Mesenteric fat pad (tissue), 1 donor: ENCODE data around the gene KATNB1. TPM values are rescaled to one million over a fixed set of nuclear protein-coding genes. Genes with fewer than 3 reads are reported as not detected.

ENCODE experiments used
- DNase-seq: peaks from one replicate; pipeline ENCODE4 v3.0.0-alpha.2; 2020; ENCODE audit warnings: low spot score
- total RNA-seq: library from RNA; stranded (reverse); fragmentation: NEBNext Ultra II Directional; extraction: Animal tissue kit (Norgen Biotek cat#: 25700); gene quantifications from one replicate; pipeline ENCODE4 v1.2.1, GENCODE V29; 2021
- donor health status: DM: yes; HTN: yes; CAD: no.

The KATNB1 gene
- total RNA-seq, 1 donor from 2014 or later: 14.4 TPM

DNA sequence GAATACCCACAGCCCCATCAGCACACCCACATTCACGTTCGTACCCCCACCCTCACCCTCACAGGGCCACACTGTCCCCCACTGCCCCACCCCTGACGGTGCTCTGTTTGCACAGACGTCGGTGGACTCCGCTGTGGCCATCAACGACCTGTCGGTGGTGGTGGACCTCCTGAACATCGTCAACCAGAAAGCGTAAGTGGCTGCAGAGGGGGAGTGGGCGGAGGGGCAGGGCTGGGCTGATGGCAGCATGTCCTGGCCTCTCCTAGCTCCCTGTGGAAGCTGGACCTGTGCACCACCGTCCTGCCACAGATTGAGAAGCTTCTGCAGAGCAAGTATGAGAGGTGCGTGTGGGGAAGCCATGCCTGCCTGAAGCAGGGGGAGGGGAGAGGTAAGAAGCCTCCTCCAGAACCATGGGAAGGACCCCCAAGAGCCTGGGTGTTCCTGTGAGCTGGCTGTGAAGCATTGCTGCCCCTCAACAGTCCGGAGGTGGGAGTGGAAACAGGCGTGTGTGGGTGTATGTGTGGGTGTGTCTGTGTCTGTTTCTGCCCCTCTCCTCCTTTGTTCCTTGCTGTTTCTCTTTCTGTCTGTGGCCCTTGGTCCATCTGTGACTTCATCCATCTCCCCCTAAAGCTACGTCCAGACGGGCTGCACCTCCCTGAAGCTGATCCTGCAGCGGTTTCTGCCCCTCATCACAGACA, 20.3 kb downstream of the KATNB1 start:
- no peak for DNase-seq

GRCh38 chr16:57756424-57757325, 21.1 kb downstream of the KATNB1 start:
- no peak for DNase-seq

DNA sequence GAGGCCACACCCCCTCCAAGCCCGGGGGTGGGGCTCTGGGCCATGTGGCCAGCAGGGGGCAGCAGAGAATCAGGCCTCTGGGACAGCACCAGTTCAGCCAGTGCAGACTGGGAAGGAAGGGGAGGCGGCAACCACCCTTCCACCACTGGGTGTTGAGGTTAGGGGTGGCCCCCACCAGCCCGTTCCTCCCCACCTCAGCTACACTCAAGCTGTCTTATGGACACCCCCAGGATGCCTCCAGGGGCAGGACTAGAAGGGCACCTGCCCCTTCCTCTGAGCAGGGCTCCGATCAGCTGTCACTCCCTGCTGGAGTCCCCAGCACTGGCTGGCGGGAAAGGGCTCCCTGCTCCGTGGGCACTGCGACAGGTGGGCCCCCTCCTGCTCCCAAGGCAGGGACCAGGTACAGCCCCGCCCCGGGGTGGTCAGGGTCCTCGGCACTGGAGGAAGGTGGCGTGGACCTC, 21.8 kb downstream of the KATNB1 start:
- peak; percentile 94 for DNase-seq

- DNase-seq: no peak
Observed at GRCh38 chr16:57757883-57758282, 22.3 kb downstream of the KATNB1 start.

GRCh38 chr16:57758331-57759117, 23.0 kb downstream of the KATNB1 start:
- DNase-seq: no peak

DNA sequence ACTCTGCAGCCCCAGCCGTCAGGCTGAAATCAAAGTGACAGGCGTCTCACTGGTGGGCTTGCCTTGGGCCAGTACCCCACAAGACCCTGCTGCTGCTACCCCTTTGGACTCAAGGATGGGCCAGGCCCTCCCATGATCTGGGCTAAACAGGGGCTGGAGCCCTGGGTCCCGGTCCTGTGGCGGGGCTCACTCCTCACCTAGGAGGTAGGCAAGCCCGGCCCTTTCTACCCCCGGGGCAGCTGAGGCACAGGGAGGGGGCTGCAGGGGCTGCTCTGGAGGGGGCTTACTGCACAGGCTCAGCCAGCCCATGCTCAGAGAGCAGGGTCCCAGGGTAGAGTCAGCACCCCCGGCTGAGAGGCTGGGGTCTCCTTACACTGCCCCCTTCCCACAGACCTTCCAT, 23.6 kb downstream of the KATNB1 start:
- DNase-seq: no peak

DNA sequence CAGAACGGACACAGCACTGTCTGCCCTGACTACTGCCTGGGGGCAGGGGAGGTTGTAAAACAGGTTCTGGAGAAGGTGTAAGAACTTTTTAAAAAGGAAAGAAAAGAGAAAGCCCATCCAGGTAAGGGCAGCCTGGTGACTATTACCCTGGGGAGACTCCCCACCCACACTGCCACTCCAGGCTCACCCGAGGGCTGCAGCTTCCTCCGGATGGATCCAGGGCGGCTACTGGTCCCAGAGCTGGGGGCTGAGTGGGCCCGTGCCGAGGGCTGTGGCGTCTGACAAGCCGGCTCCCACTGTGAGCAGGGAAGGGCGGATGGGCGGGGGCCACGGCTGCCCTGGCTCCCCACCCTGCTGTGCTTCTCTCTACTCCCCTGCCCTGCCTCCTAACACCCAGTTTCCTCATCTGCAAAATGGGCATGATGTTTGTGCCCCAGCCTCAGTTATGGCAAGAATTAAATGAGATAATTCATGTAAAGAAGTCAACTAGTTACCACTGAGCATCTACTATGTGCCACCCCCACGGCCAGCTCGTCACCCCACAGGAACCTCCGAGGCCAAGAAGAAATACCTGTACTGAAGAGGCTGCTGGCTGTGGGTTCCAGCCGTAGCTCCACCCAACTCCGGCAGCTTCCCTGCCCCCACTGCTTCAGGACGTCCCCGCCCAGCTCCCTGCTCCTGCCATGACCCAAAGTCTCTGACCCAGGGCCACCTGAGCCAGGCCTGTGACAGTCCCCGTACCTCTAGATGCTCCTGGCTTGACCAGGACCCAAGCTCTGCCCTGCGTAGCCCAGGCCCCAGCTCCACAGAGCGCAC, 24.2 kb downstream of the KATNB1 start:
- DNase-seq: no peak

GRCh38 chr16:57760357-57761160, 25.0 kb downstream of the KATNB1 start:
- no peak for DNase-seq

- no peak for DNase-seq
Observed at GRCh38 chr16:57761301-57761700, 25.7 kb downstream of the KATNB1 start.

- no peak for DNase-seq
Observed at GRCh38 chr16:57761957-57762356, 26.4 kb downstream of the KATNB1 start.

DNA sequence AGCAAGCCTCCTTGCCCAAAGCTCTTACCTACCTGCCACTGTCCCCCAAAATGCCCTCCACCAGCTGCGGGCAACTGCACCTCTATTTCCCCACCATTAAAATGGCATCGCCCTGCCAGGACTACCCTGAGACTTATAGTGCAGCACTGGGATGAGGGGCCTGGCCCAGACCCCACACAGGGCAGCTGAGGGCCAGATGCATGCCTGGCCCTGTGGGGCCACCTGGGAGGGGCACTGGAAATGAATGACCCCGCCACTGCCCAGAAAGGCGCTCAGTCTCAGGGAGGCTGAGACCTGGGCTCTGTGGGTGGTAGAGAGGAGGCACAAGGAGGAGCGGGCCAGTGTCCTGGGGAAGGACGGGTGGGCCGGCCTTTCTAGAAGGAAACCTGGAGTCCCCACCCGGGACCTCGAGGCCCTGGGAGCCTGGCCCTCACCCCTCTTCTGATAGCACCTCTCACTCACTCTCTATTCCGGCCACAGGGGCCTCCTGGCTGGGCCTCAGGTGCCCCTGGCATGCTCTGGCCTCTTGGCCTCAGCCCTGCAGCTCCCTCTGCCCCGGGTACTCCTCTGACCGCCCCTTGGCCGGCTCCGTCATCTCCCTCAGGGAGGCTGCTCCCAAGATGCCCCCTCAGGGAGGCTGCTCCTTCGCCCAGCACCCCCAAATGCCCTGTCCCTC, 26.9 kb downstream of the KATNB1 start:
- DNase-seq: no peak

DNA sequence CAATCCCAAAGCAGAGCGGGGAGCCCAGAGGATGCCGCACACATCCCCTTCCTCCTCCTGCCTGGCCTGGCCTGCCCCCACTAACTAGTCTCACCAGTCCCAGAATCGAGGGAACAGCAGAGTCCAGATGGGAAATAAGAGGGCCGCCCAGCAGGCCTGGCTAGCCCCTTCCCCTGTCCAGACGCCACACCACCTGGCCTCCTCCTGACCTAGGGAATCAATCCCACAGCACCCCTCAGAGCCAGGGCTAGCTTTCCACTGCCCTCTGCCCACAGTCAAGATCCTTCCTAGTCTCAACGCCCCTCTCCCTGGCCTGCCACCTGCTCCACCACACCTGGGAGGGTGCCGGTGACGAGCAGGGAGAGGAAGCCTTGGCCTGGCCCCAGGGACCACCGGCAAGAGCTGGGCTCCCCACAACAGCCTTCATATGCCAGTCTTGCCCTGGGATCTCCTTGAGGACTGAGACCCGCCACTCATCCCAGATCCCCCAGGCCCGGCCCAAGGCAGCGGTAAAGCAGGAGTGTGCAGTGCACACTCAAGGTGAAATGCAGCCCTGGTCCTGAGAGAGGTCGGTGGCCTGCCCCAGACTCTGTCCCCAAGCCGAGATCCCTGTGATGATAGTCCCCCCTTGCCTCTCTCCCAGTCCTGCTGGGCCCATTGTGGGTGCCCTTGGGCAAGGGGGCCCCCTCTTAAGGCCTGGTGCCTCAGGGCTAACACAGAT, 27.9 kb downstream of the KATNB1 start:
- DNase-seq: no peak

DNA sequence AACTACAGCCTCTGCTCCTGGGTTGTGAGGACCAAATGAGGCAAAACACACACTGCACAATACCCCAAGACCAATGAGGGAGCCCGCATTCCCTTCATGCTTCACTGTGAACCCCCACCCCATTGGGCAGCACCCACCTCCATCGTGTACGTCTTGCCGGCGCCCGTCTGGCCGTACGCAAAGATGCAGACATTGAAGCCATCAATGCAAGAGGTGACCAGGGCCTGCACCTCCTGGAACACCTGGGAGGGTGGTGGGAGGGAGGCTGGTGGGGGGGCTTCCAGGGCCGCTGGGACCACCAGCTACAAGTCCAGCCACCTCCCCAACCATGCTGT, 28.4 kb downstream of the KATNB1 start:
- no peak for DNase-seq

GRCh38 chr16:57764341-57765159, 29.0 kb downstream of the KATNB1 start:
- no peak for DNase-seq

- DNase-seq: no peak
Observed at GRCh38 chr16:57765160-57765728, 29.7 kb downstream of the KATNB1 start.

GRCh38 chr16:57766714-57767348, 31.3 kb downstream of the KATNB1 start:
- no peak for DNase-seq

- no peak for DNase-seq
Observed at GRCh38 chr16:57769541-57770145, 34.1 kb downstream of the KATNB1 start.
